Measurements from ENCODE around the gene FTL.

- TF ChIP-seq CREB5 (CRISPR knock-in tag; IDR thresholded peaks at IDR 0.05; ENCODE audit: low read depth) (no peak), ISL1 (CRISPR knock-in tag; IDR thresholded peaks at IDR 0.05) (no peak), ZNF70 (CRISPR knock-in tag; IDR thresholded peaks at IDR 0.05) (no peak)
- TF ChIP-seq, protein P1, sequence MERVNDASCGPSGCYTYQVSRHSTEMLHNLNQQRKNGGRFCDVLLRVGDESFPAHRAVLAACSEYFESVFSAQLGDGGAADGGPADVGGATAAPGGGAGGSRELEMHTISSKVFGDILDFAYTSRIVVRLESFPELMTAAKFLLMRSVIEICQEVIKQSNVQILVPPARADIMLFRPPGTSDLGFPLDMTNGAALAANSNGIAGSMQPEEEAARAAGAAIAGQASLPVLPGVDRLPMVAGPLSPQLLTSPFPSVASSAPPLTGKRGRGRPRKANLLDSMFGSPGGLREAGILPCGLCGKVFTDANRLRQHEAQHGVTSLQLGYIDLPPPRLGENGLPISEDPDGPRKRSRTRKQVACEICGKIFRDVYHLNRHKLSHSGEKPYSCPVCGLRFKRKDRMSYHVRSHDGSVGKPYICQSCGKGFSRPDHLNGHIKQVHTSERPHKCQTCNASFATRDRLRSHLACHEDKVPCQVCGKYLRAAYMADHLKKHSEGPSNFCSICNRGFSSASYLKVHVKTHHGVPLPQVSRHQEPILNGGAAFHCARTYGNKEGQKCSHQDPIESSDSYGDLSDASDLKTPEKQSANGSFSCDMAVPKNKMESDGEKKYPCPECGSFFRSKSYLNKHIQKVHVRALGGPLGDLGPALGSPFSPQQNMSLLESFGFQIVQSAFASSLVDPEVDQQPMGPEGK (CRISPR knock-in tag; IDR thresholded peaks at IDR 0.05; ENCODE audit: borderline replicate concordance): no peak
These were observed 49.2 kb downstream of the FTL start for GRCh38 chr19:49014123-49014869.

Measured in SK-N-SH treated with all-trans-retinoic acid at 6 μM for 48 hours (cell line).